ENCODE data around the gene OSBPL2. TPM values are rescaled to one million over a fixed set of nuclear protein-coding genes. Genes with fewer than 3 reads are reported as not detected.
A peak's percentile ranks its signal among the peaks of the same experiment; 100 is the strongest.

OSBPL2 gene
- total RNA-seq, 3 donors from 2014 or later: 17.5 to 22.5 (median 19.2) TPM

DNA sequence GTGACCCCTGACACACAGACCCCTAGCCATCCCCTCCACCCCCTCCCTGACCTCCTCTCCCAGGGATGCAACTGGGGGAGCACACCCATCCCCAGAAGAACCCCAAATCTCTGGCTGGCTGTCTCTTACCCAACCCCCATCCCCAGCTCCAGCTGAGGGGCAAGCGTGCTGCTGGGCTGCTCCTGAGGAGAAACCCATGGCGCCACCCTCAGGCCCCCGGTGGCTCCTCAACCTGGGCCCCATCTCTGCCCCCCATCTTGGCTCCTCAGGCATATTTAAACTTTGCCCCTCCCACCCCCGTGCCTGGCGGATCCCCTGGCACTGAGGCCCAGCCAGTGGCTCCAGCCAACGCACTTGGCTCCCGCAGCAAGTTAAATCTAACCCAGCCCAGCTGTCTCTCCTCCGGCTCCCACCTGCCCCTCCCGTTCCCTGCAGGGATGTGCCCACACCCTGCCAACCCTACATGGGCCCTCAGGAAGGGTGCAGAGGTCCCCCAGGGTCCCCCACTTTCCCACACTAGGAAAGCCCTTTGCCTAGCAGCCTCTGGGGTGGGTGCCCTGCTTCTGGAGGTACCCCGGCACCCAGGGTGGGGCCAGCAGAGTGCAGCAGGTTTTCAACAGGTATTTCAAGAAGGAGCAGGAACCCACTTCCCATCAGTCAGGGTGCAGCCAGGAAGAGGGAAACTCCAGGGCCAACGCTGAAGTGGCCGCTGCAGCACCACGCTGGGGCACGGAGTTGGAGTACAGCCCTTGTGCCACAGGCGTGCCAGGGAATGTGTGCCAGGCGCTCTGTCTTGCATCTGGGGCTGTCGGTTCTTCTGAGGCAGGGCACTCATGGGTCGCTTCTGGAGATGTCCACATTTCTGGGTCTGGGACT is 5.3 kb upstream of the OSBPL2 start:
- Mint-ChIP-seq H3K27me3 (ENCODE audit: low read depth) (peaks cover 4% of the 10 kb centered on the region), H3K36me3 (ENCODE audit: insufficient read depth) (no peaks in the 10 kb centered on the region), H3K9me3 (no peaks in the 10 kb centered on the region), H3K4me3 (no peak overlapping the region), H3K4me1 (ENCODE audit: low read depth) (peaks cover 5% of the 10 kb centered on the region)
- ATAC-seq (no peak), DNase-seq (no peak)

DNA sequence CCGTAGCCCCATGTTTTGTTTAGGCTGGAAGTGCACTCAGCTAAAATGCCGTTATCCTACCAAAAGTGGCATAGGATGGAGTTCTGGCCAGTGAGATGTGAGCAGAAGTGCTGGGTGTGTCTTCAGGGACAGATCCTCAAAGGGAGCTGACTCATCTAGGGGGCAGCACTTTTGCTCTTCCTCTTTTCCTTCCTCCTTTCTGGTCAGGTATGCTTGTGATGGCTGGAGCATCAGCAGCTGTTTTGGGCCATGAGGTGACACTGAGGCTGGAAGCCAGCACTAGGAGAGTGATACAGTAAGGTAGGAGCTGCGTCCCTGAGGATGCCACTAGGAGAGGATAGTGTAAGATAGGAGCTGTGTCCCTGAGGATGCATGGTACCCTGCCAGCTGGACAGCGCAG is 4.6 kb upstream of the OSBPL2 start:
- H3K9me3 Mint-ChIP-seq: no peaks in the 10 kb centered on the region
- DNase-seq (no peak), ATAC-seq (no peak)
- no peak overlapping the region for H3K4me3 Mint-ChIP-seq
- peaks cover 6% of the 10 kb centered on the region for H3K4me1 Mint-ChIP-seq (ENCODE audit: low read depth)
- H3K36me3 Mint-ChIP-seq (ENCODE audit: insufficient read depth): no peaks in the 10 kb centered on the region
- peaks cover 3% of the 10 kb centered on the region for H3K27me3 Mint-ChIP-seq (ENCODE audit: low read depth)

DNA sequence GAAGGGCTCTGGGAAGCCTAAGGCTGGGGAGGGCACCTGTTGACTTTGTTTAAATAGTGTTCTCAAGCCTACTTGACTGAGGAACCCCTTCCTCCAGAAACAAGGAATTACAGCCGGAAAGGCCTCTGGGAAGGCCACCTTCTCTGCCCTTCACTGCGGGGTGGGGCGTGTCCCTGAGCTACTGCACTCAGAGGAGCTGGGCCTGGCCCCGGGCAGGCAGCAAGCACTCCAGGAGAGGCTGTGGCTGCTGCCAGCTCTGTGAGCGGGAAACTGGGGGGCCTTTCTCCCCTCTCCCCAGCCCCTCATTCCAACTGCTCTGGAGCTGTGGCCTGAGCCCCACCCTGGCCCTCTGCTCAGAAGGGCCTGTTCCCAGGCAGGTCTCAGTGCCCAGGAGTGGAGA is 4.0 kb upstream of the OSBPL2 start:
- no peak for ATAC-seq

DNA sequence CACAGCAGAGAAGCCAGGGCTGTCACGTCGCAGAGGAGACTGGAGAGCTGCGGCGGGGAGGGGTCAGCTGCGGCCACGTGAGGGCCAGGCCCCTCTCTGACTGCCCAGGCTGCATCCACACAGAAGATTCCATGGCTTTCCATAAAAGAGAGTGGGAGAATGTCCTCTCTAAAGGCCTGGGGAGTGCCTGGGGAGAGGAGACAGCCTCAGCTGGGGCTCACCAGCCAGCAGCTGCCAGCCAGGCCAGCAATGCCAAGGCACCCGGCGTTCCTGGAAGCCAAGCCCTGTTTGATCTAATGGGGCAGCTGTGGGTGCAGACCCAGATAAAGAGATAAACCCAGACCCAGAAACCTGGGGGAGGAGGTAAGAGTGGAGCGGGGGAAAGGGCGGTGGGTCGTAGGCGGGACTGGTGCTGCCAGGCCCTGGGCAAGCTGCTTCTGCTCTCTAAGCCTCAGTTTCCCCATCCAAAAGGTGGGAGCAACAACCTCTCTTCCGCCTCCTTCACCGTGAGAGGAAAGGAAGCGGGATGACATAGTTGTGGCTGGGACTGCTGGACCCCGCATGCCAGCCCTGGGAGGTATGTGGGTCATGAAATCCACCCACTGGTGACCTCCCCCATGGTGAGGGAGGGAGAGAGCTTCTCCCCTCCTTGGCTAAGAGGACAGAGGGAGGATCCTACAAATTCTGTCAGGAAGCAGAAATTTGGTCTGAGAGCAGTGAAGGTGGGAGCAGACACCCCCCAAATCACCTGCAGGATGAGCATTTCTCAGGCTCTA is 3.1 kb upstream of the OSBPL2 start:
- H3K27me3 Mint-ChIP-seq (ENCODE audit: low read depth): peaks cover 3% of the 10 kb centered on the region
- H3K36me3 Mint-ChIP-seq (ENCODE audit: insufficient read depth): no peaks in the 10 kb centered on the region
- H3K4me1 Mint-ChIP-seq (ENCODE audit: low read depth): peaks cover 19% of the 10 kb centered on the region
- H3K9me3 Mint-ChIP-seq: no peaks in the 10 kb centered on the region
- ATAC-seq (no peak), DNase-seq (no peak)
- no peak overlapping the region for H3K4me3 Mint-ChIP-seq

More for the DNA sequence above, 4.0 kb upstream of the OSBPL2 start:
- no peaks in the 10 kb centered on the region for H3K36me3 Mint-ChIP-seq (ENCODE audit: insufficient read depth)
- H3K9me3 Mint-ChIP-seq: no peaks in the 10 kb centered on the region
- H3K4me3 Mint-ChIP-seq: no peak overlapping the region
- DNase-seq: no peak
- peaks cover 10% of the 10 kb centered on the region for H3K4me1 Mint-ChIP-seq (ENCODE audit: low read depth)
- peaks cover 3% of the 10 kb centered on the region for H3K27me3 Mint-ChIP-seq (ENCODE audit: low read depth)

DNA sequence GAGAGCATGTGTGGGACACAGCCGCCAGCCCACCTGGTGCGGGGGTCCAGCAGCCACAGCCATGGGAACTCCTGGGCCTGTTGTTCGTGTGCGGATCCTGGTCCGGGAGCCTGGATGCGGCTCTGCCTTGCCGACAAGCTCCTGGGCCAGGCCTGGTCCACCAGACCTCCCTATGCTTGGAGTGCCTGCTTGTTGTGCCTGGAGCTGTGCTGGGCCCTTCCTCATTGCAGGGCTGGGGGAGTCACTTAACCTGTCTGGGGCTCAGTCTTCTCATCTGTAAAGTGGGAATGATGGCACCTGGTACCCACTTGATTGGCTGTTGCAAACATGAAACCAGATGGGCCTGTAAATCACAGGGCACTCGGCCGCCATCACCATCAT is 2.6 kb upstream of the OSBPL2 start:
- Mint-ChIP-seq H3K36me3 (ENCODE audit: insufficient read depth) (no peaks in the 10 kb centered on the region), H3K9me3 (no peaks in the 10 kb centered on the region), H3K27me3 (ENCODE audit: low read depth) (peaks cover 3% of the 10 kb centered on the region), H3K4me3 (no peak overlapping the region), H3K4me1 (ENCODE audit: low read depth) (peaks cover 25% of the 10 kb centered on the region)
- DNase-seq: no peak
- no peak for ATAC-seq

DNA sequence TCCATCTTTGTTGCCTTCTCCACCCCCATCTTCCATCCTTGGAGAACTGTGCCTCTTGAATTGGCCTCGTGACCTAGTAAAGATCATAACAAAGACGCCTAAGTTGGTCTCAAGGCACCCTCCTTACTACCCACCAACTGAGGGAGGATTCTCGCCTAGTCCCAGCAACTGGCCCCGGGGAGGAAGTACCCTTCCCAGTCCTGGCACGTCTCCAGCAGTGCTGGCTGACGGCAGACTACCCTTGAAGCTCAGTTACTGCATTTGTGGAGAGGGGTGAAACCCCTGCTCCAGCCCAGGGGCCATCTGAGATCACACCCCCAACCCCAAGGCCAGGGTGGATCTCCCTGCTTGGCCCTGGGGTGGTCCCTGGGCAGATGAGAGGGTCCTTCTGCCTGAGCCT is 2.1 kb upstream of the OSBPL2 start:
- Mint-ChIP-seq H3K9me3 (no peaks in the 10 kb centered on the region), H3K4me3 (no peak overlapping the region), H3K27me3 (ENCODE audit: low read depth) (peaks cover 3% of the 10 kb centered on the region), H3K36me3 (ENCODE audit: insufficient read depth) (no peaks in the 10 kb centered on the region), H3K4me1 (ENCODE audit: low read depth) (peaks cover 27% of the 10 kb centered on the region)
- no peak for ATAC-seq
- DNase-seq: no peak

DNA sequence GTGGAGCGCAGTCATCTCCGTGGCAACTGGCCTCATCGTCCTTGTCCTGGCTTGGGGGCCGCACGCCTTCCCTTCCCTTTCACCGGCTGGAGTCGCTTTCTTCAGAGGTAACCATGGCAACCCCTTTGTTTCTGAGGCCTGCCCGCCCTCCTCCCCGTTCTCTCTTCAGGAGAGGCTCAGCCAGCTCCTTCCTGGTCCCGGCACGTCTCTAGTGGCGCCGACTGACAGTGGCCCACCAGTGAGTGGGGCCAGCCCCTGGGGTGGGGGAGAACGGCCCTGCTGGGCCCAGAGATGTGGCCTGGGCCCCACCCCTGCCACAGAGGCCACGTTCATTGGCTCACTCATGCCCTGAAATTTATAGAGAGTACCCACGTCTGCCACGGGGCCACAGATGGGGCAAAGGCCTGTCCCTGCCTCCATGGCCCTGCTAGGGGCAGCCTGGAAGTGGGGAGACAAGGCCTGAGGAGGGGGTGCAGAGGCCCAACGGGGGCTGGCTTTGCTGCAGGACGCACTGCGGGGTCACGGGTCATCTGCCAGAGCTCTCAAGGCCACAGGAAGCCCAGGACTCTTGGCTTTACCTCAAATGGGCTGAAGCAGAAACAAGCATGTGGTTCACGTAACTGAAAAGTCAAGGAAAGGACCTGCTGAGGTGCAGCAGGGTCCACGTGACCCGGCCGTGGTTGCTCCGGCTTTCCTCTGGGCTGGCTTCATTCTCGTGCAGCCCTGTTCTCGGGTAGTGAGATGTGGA is 1.4 kb upstream of the OSBPL2 start:
- H3K27me3 Mint-ChIP-seq (ENCODE audit: low read depth): peaks cover 3% of the 10 kb centered on the region
- H3K4me3 Mint-ChIP-seq: no peak overlapping the region
- ATAC-seq (no peak), DNase-seq (no peak)
- H3K4me1 Mint-ChIP-seq (ENCODE audit: low read depth): peaks cover 35% of the 10 kb centered on the region
- no peaks in the 10 kb centered on the region for H3K9me3 Mint-ChIP-seq
- peaks cover 6% of the 10 kb centered on the region for H3K36me3 Mint-ChIP-seq (ENCODE audit: insufficient read depth)

DNA sequence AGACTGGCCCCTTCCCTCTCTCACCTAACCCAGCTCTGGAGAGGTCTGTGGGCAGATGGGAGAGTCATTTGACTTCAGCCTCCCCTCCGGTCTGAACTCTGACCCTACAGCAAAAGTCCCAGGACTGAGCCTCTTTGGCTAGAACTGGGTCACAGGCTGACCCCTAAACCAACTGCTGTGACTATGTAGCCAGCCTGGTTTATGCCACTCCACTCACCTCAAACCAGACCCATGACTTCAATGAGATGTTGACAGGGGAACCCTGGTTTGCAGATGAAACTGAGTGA is 864 bp upstream of the OSBPL2 start:
- Mint-ChIP-seq H3K9me3 (no peaks in the 10 kb centered on the region), H3K36me3 (ENCODE audit: insufficient read depth) (peaks cover 7% of the 10 kb centered on the region), H3K27me3 (ENCODE audit: low read depth) (peaks cover under 1% of the 10 kb centered on the region), H3K4me1 (ENCODE audit: low read depth) (peaks cover 37% of the 10 kb centered on the region), H3K4me3 (peak overlapping the region; percentile 68)
- no peak for DNase-seq
- no peak for ATAC-seq

DNA sequence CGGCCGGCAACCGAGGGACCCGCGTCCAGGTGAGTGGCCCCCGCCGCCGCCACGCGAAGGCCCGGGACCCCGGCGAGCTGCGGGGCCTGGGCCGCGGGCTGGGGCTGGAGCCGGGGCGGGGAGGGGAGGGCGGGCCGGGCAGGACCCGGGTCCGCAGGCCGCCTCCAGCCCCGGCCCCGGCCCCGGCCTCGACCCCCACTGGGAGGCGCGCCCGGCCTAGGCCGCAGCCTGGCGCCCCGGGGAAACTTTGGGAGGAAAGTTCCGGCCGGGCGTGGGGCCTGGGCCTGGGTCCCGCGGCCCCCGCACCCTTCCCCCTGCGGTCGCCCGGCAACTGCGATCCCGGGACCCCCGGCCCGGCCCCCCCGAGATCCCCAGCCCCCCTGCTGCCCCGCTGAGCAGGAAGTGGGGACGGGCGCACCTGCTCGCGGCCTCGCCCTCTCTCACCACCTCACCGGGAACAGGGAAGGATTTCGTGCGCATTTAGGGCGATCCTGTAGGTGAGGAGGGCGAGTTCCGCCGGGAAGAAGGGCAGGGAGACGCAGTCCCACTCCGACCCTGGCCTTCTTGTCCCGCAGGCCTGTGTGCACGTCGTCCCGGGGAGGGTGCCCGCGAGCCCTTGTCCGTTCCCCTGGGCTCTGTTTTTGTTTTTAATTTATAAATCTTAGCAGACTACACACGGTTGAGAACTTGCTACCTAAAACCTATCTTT is 402 bp downstream of the OSBPL2 start:
- ATAC-seq (peak in 1 of 2 donors; percentile 2), DNase-seq (no peak)
- Mint-ChIP-seq H3K27me3 (ENCODE audit: low read depth) (no peaks in the 10 kb centered on the region), H3K36me3 (ENCODE audit: insufficient read depth) (peaks cover 7% of the 10 kb centered on the region), H3K9me3 (no peaks in the 10 kb centered on the region), H3K4me3 (peak overlapping the region; percentile 85), H3K4me1 (ENCODE audit: low read depth) (peaks cover 40% of the 10 kb centered on the region)

DNA sequence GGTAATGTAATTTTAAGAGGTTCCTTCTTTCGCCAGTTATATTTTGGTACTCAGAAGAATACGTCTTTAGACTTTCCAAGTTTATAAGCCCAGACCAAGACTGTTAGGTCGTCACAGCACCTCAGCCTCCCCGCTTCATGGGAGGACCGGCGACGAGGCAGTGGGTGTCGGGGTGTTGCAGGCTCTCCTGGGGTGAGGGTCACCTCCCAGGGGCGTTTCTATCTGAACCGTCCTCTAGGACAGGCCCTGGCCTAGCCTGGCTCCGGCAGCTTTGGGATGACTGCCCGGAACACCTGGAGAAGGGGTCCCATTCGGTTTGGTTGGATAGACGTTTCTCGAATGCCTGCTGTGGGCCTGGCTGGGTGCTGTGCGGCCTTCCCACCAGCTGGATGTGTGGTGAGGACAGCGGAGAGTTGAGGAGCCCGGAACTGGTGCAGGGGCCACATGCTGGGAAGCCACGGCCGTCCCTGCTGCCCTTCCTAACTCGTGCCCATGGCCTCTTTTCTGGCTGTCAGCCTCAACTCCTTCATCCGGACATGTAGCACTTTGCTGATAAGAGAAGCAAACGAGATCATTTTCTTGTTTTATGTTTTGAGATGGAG is 1.1 kb downstream of the OSBPL2 start:
- H3K27me3 Mint-ChIP-seq (ENCODE audit: low read depth): no peaks in the 10 kb centered on the region
- H3K36me3 Mint-ChIP-seq (ENCODE audit: insufficient read depth): peaks cover 7% of the 10 kb centered on the region
- DNase-seq (no peak), ATAC-seq (no peak)
- peaks cover 42% of the 10 kb centered on the region for H3K4me1 Mint-ChIP-seq (ENCODE audit: low read depth)
- H3K4me3 Mint-ChIP-seq: peak overlapping the region; percentile 85
- no peaks in the 10 kb centered on the region for H3K9me3 Mint-ChIP-seq

DNA sequence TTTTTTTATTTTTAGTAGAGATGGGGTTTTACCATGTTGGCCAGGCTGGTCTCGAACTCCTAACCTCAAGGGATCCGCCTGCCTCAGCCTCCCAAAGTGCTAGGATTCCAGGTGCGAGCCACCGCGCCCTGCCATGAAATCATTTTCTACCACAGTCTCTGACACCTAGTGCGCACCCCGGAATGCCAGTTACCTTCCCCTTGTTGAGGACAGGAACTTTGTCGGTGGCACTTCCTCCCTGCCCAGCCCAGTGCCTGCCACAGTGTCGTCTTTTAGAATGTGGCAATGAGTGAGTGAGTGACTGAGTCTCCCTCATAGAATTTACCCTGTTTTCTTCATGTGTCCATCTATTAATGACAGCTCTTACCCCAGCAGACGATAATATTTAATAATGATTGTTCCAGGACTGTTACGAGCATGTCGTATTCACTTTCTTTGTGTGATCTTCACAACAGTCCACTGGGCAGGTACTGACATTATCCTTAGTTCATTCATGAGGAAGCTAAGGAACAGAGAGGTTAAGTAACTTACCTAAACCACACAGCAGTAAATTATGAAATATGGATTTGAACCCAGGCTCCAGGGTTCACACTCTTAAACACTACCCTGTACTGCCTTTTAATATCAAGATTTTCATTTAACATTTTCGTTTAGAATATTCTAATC is 1.8 kb downstream of the OSBPL2 start:
- H3K27me3 Mint-ChIP-seq (ENCODE audit: low read depth): no peaks in the 10 kb centered on the region
- no peak for ATAC-seq

DNA sequence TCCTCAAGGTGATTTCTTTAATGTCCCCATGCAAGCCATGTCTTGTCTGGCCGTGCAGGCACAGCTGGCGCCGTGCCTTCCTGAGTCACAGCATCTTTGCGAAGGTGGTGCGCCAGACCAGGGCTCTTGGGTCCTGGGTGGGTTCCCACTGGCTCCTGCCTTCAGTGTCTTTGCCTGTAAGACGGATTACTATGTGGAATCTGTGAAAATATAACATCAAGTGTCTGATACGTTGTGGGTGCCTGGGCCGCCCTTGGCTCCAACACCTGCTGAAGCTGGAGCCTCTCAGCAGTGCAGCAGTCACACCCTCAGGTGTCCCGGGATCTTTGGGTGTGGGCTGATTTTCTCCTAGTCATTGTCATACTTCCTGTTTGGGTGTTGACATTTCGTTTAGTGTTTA is 3.2 kb downstream of the OSBPL2 start:
- H3K4me3 Mint-ChIP-seq: no peak overlapping the region
- DNase-seq (no peak), ATAC-seq (no peak)
- H3K9me3 Mint-ChIP-seq: no peaks in the 10 kb centered on the region
- H3K36me3 Mint-ChIP-seq (ENCODE audit: insufficient read depth): peaks cover 7% of the 10 kb centered on the region
- peaks cover 49% of the 10 kb centered on the region for H3K4me1 Mint-ChIP-seq (ENCODE audit: low read depth)
- no peaks in the 10 kb centered on the region for H3K27me3 Mint-ChIP-seq (ENCODE audit: low read depth)

More for the DNA sequence above, 1.8 kb downstream of the OSBPL2 start:
- H3K36me3 Mint-ChIP-seq (ENCODE audit: insufficient read depth): peaks cover 7% of the 10 kb centered on the region
- H3K4me1 Mint-ChIP-seq (ENCODE audit: low read depth): peaks cover 44% of the 10 kb centered on the region
- H3K9me3 Mint-ChIP-seq: no peaks in the 10 kb centered on the region
- H3K4me3 Mint-ChIP-seq: peak overlapping the region; percentile 85
- no peak for DNase-seq

DNA sequence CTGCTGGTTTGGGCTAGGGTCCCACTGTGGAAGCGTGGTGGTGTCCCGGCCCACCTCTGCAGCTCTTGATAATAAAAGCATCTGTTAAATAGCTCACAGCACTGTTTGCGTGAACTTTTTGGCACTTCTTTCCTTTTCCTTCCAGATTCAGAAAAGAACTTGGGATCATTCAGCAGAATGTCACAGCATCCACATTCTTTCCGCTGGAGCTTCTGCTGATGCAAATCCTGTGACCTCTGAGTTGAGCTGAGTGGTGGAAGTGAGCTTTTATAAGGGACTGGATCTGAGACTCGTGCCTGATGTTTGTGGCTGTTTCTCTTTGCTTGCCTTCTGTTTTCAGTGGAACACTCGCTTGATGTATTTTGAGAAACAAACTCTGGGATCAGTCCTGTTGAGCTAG is 3.9 kb downstream of the OSBPL2 start:
- DNase-seq: no peak
- H3K27me3 Mint-ChIP-seq (ENCODE audit: low read depth): no peaks in the 10 kb centered on the region
- H3K36me3 Mint-ChIP-seq (ENCODE audit: insufficient read depth): peaks cover 7% of the 10 kb centered on the region
- no peak overlapping the region for H3K4me3 Mint-ChIP-seq
- ATAC-seq: no peak
- H3K9me3 Mint-ChIP-seq: no peaks in the 10 kb centered on the region
- H3K4me1 Mint-ChIP-seq (ENCODE audit: low read depth): peaks cover 54% of the 10 kb centered on the region

Data from activated T-cell treated with anti-CD3 and anti-CD28 coated beads, Interleukin-2, amount 50 U/mL, for 4 hours (primary cell).